GM12891 (cell line): ENCODE results near the gene TPM1.

Source experiments
- POLR2A ChIP-seq: IDR thresholded peaks from 2 replicates; pipeline ENCODE4 v1.6.1; 2011; ENCODE audit warnings: low read depth, low read length, control low read depth
- POLR2AphosphoS5 ChIP-seq: IDR thresholded peaks from 2 replicates; pipeline ENCODE4 v1.6.1; 2011; ENCODE audit warnings: low read depth, low read length, control low read depth
- POU2F2 ChIP-seq: IDR thresholded peaks from 2 replicates; pipeline ENCODE4 v1.6.1; 2011; ENCODE audit warnings: low read depth, mild to moderate bottlenecking, control low read depth, low read length, moderate library complexity
- SPI1 ChIP-seq: IDR thresholded peaks from 2 replicates; pipeline ENCODE4 v1.6.1; 2011; ENCODE audit warnings: low read depth, low read length, control low read depth
- TAF1 ChIP-seq: IDR thresholded peaks from 2 replicates; pipeline ENCODE4 v1.6.1; 2011; ENCODE audit warnings: low read depth, low read length, control low read depth

DNA sequence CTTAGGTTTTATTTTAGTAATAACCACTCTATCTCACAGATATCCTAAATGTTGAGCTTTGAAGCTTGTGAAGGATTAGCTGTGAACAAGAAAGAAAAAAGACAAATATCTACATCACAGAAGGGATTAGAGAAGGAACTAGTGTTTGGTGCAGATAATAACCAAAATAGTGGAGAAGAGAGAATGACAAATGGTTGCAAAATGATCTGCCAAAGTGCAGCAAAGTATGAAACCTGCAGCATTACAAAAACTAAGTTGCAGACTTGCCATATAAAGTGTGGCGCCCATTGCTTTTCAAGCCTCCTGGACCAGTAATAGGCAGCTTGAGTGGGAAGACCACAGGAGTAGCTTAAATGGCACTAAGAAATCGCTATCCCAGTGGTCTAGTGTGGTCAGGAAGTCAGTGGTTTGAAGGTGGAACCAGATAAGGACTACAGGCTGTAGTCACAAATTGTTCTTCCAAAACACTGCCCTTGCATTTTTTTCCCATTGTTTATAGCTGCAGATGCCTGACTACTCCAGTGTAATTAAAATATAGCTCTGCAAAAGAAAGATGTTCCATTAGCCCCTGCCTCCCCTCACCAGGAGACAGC lies 20.7 kb downstream of the TPM1 start:
- TF ChIP-seq POLR2A (no peak), TAF1 (no peak), POLR2AphosphoS5 (no peak), POU2F2 (no peak), SPI1 (no peak)
